Epithelial cell of esophagus (primary cell): ENCODE measurements around the gene GMPPA.

Experiments
- DNase-seq: peaks from one replicate; pipeline ENCODE4 v3.0.0; 2010; ENCODE audit warnings: low read depth
- H3K4me3 ChIP-seq: 2 replicates; pipeline ENCODE4 v1.5.1; 2011; ENCODE audit warnings: mild to moderate bottlenecking, low read length, control low read depth
- TF ChIP-seq, protein P1 (sequence below): IDR thresholded peaks from 2 replicates; pipeline ENCODE4 v1.5.1; 2011; ENCODE audit warnings: low read depth, mild to moderate bottlenecking, low read length, control low read depth, inconsistent platforms; ENCODE audit not compliant: insufficient read depth; ENCODE audit errors: missing control alignments

GMPPA gene

GRCh38 chr2:219516888-219517287 is 18.2 kb downstream of the GMPPA start:
- H3K4me3 ChIP-seq = no peak overlapping the region
- no peak for DNase-seq
- TF ChIP-seq, protein P1, sequence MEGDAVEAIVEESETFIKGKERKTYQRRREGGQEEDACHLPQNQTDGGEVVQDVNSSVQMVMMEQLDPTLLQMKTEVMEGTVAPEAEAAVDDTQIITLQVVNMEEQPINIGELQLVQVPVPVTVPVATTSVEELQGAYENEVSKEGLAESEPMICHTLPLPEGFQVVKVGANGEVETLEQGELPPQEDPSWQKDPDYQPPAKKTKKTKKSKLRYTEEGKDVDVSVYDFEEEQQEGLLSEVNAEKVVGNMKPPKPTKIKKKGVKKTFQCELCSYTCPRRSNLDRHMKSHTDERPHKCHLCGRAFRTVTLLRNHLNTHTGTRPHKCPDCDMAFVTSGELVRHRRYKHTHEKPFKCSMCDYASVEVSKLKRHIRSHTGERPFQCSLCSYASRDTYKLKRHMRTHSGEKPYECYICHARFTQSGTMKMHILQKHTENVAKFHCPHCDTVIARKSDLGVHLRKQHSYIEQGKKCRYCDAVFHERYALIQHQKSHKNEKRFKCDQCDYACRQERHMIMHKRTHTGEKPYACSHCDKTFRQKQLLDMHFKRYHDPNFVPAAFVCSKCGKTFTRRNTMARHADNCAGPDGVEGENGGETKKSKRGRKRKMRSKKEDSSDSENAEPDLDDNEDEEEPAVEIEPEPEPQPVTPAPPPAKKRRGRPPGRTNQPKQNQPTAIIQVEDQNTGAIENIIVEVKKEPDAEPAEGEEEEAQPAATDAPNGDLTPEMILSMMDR = no peak

DNA sequence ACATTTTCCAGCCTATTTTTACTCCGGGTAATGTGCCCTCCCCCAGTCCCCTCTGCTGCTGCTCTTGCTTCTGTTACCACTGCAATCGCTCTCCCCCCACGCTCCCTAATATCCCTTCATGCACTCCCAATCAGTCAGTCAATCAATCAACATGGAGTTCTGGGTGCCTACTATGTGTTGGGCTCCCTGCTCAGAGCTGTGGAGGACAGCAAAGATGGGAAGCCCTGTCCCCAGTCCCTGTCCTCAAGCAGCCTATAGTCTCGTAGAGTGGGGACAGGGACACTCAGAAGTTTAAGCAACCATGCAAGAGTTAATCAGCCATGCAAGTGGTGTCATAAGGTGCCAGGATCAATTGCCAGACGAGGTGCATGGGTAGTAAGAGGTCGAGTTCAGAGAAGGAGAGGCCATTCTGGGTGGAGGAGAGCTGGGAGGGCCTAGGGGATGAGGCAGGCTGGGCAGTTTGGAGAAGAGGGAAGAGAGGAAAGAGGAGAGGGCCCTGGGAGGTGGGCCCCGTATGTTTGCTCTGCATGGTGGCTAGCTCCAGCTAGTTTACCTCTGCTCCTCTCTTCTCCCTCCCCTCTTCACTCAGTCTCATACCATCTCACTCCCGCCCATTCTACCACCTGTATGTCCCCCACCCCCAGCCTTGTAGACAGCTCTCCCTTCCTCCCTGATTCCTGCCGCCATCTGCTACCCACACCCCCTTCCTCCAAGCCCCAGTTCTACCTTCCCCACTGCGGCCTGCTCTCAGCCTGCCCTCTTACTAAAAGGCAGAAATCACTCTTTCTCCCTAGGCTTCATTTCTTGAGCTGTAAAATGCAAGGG is 19.5 kb downstream of the GMPPA start:
- no peak for DNase-seq
- TF ChIP-seq, protein P1 = no peak

GRCh38 chr2:219519526-219519916 is 20.8 kb downstream of the GMPPA start:
- TF ChIP-seq, protein P1 = no peak

More for the DNA sequence above, 19.5 kb downstream of the GMPPA start:
- H3K4me3 ChIP-seq = no peak overlapping the region

GRCh38 chr2:219520079-219520478 is 21.4 kb downstream of the GMPPA start:
- no peak for DNase-seq
- TF ChIP-seq, protein P1 = no peak
- no peak overlapping the region for H3K4me3 ChIP-seq

More at GRCh38 chr2:219519526-219519916, 20.8 kb downstream of the GMPPA start:
- no peak overlapping the region for H3K4me3 ChIP-seq
- no peak for DNase-seq

DNA sequence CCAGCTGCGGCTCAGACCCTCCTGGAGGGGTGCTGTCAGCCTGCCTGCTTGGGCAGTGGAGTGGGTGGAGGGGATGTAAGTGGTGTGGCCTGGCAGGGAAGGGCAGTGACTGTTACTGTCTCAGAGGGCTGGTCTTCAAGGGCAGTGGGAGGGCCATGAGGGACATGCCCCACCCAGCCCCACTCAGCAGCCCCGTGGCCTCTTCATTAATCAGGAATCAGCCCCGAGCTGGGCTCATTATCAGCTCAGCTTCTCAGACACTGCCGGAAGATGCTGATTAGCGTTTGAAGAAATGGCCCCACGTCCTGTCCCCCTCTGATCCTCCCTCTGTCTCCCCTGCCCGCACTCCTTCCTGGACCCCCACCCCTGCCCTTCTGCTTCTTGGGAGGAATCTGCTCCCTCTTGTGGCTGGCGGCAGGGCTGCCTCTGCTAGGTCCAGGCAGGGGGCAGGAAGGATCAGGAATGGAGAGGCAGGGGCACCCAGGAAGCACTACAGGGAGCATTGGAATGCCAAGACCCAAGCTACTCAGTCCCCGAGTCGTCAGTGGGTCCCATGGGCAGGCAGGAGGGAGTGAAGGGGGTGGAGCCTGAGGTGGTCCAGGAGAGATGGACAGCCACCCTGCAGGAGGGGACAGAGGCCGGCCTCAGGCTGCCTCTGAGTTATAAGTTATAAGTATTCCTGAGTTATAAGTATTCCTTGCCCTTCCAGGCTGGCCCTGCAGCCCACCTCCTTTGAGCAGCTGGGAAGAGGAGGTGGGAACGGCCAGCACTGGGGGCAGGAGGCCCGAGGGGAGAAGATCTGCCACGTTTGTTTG is 22.6 kb downstream of the GMPPA start:
- peak; percentile 30 for DNase-seq
- TF ChIP-seq, protein P1 = peak; percentile 58
- no peak overlapping the region for H3K4me3 ChIP-seq

GRCh38 chr2:219522111-219523030 is 23.7 kb downstream of the GMPPA start:
- peak; percentile 81 for DNase-seq
- TF ChIP-seq, protein P1 = no peak
- no peak overlapping the region for H3K4me3 ChIP-seq
